H1 (cell line): Measurements from ENCODE around the gene RPS19. TPM values are rescaled to one million over a fixed set of nuclear protein-coding genes. Genes with fewer than 3 reads are reported as not detected.

Experiments
- SAP30 ChIP-seq: fragments of 300-600 bp; sonication (generic); IDR thresholded peaks from 2 replicates; pipeline ENCODE4 v1.7.1; 2012; ENCODE audit warnings: low read length, moderate library complexity, mild to moderate bottlenecking, inconsistent platforms; ENCODE audit not compliant: insufficient read depth, insufficient replicate concordance
- SRF ChIP-seq: IDR thresholded peaks from 2 replicates; pipeline ENCODE4 v1.6.1; 2011; ENCODE audit warnings: mild to moderate bottlenecking, low read depth, low read length, moderate library complexity
- polyA plus RNA-seq, 7 experiments: library from polyadenylated mRNA; depleted of rRNA in 3 of 7; stranded (reverse) in 5 of 7; unstranded in 2 of 7; fragments of >200 nt in 5 of 7; fragments of 200-250 nt in 2 of 7; gene quantifications; 1 replicate in 5 of 7; 2 replicates in 1 of 7; 4 replicates in 1 of 7; pipeline versions ENCODE4 v1.2.1 to v1.2.3, GENCODE V29; 2011 to 2013; ENCODE audit warnings: missing spikeins in 2 of 7, mixed read lengths in 2 of 7
- total RNA-seq: library from RNA; stranded (reverse); fragmentation: NEBNext Ultra II Directional; extraction: Animal tissue kit (Norgen Biotek cat#: 25700); gene quantifications from 2 replicates; pipeline ENCODE4 v1.2.1, GENCODE V29; 2021
- TF ChIP-seq, protein P1 (sequence below): IDR thresholded peaks from 2 replicates; pipeline ENCODE4 v1.6.1; 2012; ENCODE audit warnings: inconsistent platforms

Gene RPS19
- total and polyA plus RNA-seq, 2 of the 8 experiments (the other 6 are each of a cell fraction or from before 2014, with no cell fraction given), result 2,817 to 5,751 TPM

DNA sequence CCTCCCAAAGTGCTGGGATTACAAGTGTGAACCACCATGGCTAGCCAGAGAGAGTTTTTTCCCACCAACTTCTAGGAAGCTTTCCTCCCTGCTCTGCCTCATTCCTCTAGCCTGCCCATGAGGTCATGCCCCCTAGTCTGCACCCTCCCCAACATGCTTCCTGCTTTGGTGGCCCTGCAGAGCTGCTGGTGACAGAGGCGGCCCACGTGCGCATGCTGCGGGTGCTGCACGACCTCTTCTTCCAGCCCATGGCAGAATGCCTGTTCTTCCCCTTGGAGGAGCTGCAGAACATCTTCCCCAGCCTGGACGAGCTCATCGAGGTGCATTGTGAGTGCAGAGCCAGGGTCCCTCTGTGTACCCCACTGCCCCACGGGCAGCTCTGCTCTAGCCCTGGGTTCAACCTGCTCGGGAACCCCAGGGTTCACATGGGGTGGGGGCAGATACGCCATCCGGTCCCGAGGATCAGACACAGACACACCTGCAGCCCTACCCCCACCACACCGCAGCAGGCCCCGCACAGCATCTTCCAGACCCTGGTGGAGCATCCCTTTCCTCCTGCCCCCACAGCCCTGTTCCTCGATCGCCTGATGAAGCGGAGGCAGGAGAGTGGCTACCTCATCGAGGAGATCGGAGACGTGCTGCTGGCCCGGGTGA is 41.8 kb downstream of the RPS19 start (continued):
- TF ChIP-seq, protein P1, sequence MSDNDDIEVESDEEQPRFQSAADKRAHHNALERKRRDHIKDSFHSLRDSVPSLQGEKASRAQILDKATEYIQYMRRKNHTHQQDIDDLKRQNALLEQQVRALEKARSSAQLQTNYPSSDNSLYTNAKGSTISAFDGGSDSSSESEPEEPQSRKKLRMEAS, result no peak
- TF ChIP-seq SRF, result no peak
- TF ChIP-seq SAP30, result no peak
